Measurements from ENCODE around the gene DQX1.

The DQX1 gene

GRCh38 chr2:74540291-74540690, 14.3 kb upstream of the DQX1 start:
- TF ChIP-seq, protein P1, sequence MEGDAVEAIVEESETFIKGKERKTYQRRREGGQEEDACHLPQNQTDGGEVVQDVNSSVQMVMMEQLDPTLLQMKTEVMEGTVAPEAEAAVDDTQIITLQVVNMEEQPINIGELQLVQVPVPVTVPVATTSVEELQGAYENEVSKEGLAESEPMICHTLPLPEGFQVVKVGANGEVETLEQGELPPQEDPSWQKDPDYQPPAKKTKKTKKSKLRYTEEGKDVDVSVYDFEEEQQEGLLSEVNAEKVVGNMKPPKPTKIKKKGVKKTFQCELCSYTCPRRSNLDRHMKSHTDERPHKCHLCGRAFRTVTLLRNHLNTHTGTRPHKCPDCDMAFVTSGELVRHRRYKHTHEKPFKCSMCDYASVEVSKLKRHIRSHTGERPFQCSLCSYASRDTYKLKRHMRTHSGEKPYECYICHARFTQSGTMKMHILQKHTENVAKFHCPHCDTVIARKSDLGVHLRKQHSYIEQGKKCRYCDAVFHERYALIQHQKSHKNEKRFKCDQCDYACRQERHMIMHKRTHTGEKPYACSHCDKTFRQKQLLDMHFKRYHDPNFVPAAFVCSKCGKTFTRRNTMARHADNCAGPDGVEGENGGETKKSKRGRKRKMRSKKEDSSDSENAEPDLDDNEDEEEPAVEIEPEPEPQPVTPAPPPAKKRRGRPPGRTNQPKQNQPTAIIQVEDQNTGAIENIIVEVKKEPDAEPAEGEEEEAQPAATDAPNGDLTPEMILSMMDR (IDR thresholded peaks at IDR 0.05; ENCODE audit: low read length, missing control alignments), result no peak
- DNase-seq (ENCODE audit: low read depth), result no peak
- H3K4me3 ChIP-seq (replicated peaks; ENCODE audit: low read depth, low read length), result no peak overlapping the region

DNA sequence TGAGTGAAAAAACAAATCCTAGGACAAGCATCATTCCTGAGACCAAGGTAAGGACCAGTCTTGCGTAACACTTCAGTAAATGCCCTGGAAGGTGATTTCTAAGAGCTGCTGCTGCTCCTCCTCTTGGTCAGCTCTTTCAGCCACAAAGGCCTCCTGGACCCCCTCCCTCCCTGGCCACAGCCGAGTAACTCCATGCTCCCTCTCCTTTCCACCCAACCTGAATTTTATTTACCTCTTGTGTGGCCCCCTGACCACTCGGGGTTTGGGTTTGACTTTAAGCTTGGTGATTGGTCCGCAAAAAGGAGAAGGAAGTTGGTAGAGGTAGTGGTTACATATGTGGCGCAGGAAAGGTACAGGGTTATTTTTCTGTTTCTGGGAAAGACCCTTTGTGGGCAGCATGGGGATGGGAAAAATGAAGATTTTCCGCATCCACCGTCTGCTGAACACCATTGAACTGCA, 12.9 kb upstream of the DQX1 start:
- no peak overlapping the region for H3K4me3 ChIP-seq (replicated peaks; ENCODE audit: low read depth, low read length)
- no peak for DNase-seq (ENCODE audit: low read depth)
- TF ChIP-seq, protein P1 (IDR thresholded peaks at IDR 0.05; ENCODE audit: low read length, missing control alignments), result no peak

GRCh38 chr2:74537140-74537539, 11.1 kb upstream of the DQX1 start:
- no peak for DNase-seq (ENCODE audit: low read depth)
- TF ChIP-seq, protein P1 (IDR thresholded peaks at IDR 0.05; ENCODE audit: low read length, missing control alignments), result no peak
- no peak overlapping the region for H3K4me3 ChIP-seq (replicated peaks; ENCODE audit: low read depth, low read length)

GRCh38 chr2:74536166-74536950, 10.3 kb upstream of the DQX1 start:
- DNase-seq (ENCODE audit: low read depth), result no peak
- TF ChIP-seq, protein P1 (IDR thresholded peaks at IDR 0.05; ENCODE audit: low read length, missing control alignments), result no peak
- no peak overlapping the region for H3K4me3 ChIP-seq (replicated peaks; ENCODE audit: low read depth, low read length)

- DNase-seq (ENCODE audit: low read depth), result no peak
- TF ChIP-seq, protein P1 (IDR thresholded peaks at IDR 0.05; ENCODE audit: low read length, missing control alignments), result no peak
- H3K4me3 ChIP-seq (replicated peaks; ENCODE audit: low read depth, low read length), result no peak overlapping the region
These were observed 9.5 kb upstream of the DQX1 start for GRCh38 chr2:74535440-74535965.

DNA sequence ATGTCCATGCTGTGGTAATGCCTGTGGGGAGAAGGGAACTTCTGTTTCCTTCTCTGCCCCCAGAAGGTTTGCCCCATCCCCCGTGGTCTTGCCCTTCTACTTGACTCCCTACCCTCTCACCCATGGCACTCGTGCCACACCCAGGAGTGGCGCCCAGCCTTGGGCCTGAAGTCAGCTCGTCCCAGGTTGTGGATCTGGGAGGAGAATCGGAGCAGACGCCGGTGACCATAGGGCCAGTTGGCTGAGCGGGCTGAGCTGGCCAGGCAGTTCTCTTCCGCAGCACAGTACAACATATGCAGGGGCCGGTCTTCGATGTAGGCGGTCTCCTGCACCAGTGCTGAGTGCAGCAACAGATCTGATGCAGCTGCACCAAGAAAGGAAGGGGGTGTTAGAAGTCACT, 8.4 kb upstream of the DQX1 start:
- no peak overlapping the region for H3K4me3 ChIP-seq (replicated peaks; ENCODE audit: low read depth, low read length)
- no peak for DNase-seq (ENCODE audit: low read depth)
- TF ChIP-seq, protein P1 (IDR thresholded peaks at IDR 0.05; ENCODE audit: low read length, missing control alignments), result no peak

Data from fibroblast of pulmonary artery (primary cell).